Measurements from ENCODE around the gene SLC16A4. TPM values are rescaled to one million over a fixed set of nuclear protein-coding genes. Genes with fewer than 3 reads are reported as not detected.

SLC16A4 gene
- total and polyA plus RNA-seq, 2 experiments from 2014 or later: 15.6 to 28.1 TPM

GRCh38 chr1:110380672-110381283 is 10.0 kb downstream of the SLC16A4 start:
- H3K4me2 ChIP-seq (ENCODE audit: unreplicated experiment): no peak overlapping the region
- peaks cover 21% of the 10 kb centered on the region for H3F3A ChIP-seq (ENCODE audit: insufficient read depth)
- DNase-seq: peak; percentile 34
- H2AFZ ChIP-seq: no peak overlapping the region
- no peak overlapping the region for H3K9ac ChIP-seq
- no peaks in the 10 kb centered on the region for H3K27me3 ChIP-seq (replicated peaks; ENCODE audit: insufficient read depth)
- WGBS, 2 experiments (ENCODE audit: low coverage in 1 of 2, low lambda C conversion rate in 2 of 2, missing lambda C conversion rate in 2 of 2): 94 to 98% methylated on average over 10 of the region's 10 CpGs
- H3K27ac ChIP-seq: no peak overlapping the region
- TF ChIP-seq EZH2phosphoT487 (IDR thresholded peaks at IDR 0.05; ENCODE audit: insufficient read depth, low read depth) (no peak), EZH2 (IDR thresholded peaks at IDR 0.05; ENCODE audit: insufficient read depth, poor library complexity, severe bottlenecking) (no peak)
- peaks cover 5% of the 10 kb centered on the region; the same call in 1 of the 2 replicates for H3K79me2 ChIP-seq (ENCODE audit: insufficient read depth)
- H4K20me1 ChIP-seq (ENCODE audit: insufficient read depth): no peaks in the 10 kb centered on the region
- in situ Hi-C loops (cut with MboI): no loop called here
- no peak overlapping the region for H3K4me3 ChIP-seq
- H3K36me3 ChIP-seq (ENCODE audit: low read depth): peaks cover 9% of the 10 kb centered on the region; the same call in 1 of the 2 replicates
- no peaks in the 10 kb centered on the region for H3K9me2 ChIP-seq (ENCODE audit: insufficient read depth)
- H3K9me3 ChIP-seq (ENCODE audit: low read depth): no peaks in the 10 kb centered on the region
- peaks cover 12% of the 10 kb centered on the region for H3K4me1 ChIP-seq (ENCODE audit: insufficient read depth)

- peaks cover 3% of the 10 kb centered on the region for H3F3A ChIP-seq (ENCODE audit: insufficient read depth)
- no peaks in the 10 kb centered on the region for H3K9me2 ChIP-seq (ENCODE audit: insufficient read depth)
- peaks cover 8% of the 10 kb centered on the region for H3K4me1 ChIP-seq (ENCODE audit: insufficient read depth)
- in situ Hi-C loops (cut with MboI): no loop called here
- H3K27ac ChIP-seq: no peak overlapping the region
- H3K4me3 ChIP-seq: no peak overlapping the region
- H3K27me3 ChIP-seq (replicated peaks; ENCODE audit: insufficient read depth): no peaks in the 10 kb centered on the region
- DNase-seq: peak; percentile 45
- H3K36me3 ChIP-seq (ENCODE audit: low read depth): peaks cover 43% of the 10 kb centered on the region
- no peak overlapping the region for H3K9ac ChIP-seq
- 91% methylated on average over 1 of the region's 1 CpG for WGBS, 2 experiments (ENCODE audit: low coverage in 1 of 2, low lambda C conversion rate in 2 of 2, missing lambda C conversion rate in 2 of 2)
- H3K9me3 ChIP-seq (ENCODE audit: low read depth): no peaks in the 10 kb centered on the region
- H3K79me2 ChIP-seq (ENCODE audit: insufficient read depth): peaks cover 16% of the 10 kb centered on the region
- no peak overlapping the region for H2AFZ ChIP-seq
- no peak for TF ChIP-seq EZH2phosphoT487 (IDR thresholded peaks at IDR 0.05; ENCODE audit: insufficient read depth, low read depth)
- TF ChIP-seq EZH2 (IDR thresholded peaks at IDR 0.05; ENCODE audit: insufficient read depth, poor library complexity, severe bottlenecking): no peak
- H3K4me2 ChIP-seq (ENCODE audit: unreplicated experiment): no peak overlapping the region
- H4K20me1 ChIP-seq (ENCODE audit: insufficient read depth): no peaks in the 10 kb centered on the region
Measured at GRCh38 chr1:110375490-110375889, 15.3 kb downstream of the SLC16A4 start.

- WGBS, 2 experiments (ENCODE audit: low coverage in 1 of 2, low lambda C conversion rate in 2 of 2, missing lambda C conversion rate in 2 of 2): 0 to 5% methylated on average over 1 of the region's 1 CpG
- Histone ChIP-seq H2AFZ (no peak overlapping the region), H3K27ac (peak overlapping the region; percentile 36), H4K20me1 (ENCODE audit: insufficient read depth) (no peaks in the 10 kb centered on the region), H3K9me3 (ENCODE audit: low read depth) (no peaks in the 10 kb centered on the region), H3F3A (ENCODE audit: insufficient read depth) (peaks cover 16% of the 10 kb centered on the region), H3K4me3 (no peak overlapping the region), H3K27me3 (replicated peaks; ENCODE audit: insufficient read depth) (no peaks in the 10 kb centered on the region), H3K79me2 (ENCODE audit: insufficient read depth) (peaks cover 49% of the 10 kb centered on the region), H3K4me1 (ENCODE audit: insufficient read depth) (peaks cover 11% of the 10 kb centered on the region), H3K9ac (no peak overlapping the region), H3K36me3 (ENCODE audit: low read depth) (peaks cover 34% of the 10 kb centered on the region), H3K9me2 (ENCODE audit: insufficient read depth) (no peaks in the 10 kb centered on the region), H3K4me2 (ENCODE audit: unreplicated experiment) (peak overlapping the region; percentile 46)
- peak; percentile 91 for DNase-seq
- no peak for TF ChIP-seq EZH2phosphoT487 (IDR thresholded peaks at IDR 0.05; ENCODE audit: insufficient read depth, low read depth)
- TF ChIP-seq EZH2 (IDR thresholded peaks at IDR 0.05; ENCODE audit: insufficient read depth, poor library complexity, severe bottlenecking): no peak
- in situ Hi-C loops (cut with MboI): no loop called here
Measured at GRCh38 chr1:110370827-110371226, 20.0 kb downstream of the SLC16A4 start.

- no peak overlapping the region for H2AFZ ChIP-seq
- 98 to 100% methylated on average over 3 of the region's 3 CpGs for WGBS, 2 experiments (ENCODE audit: low coverage in 1 of 2, low lambda C conversion rate in 2 of 2, missing lambda C conversion rate in 2 of 2)
- peaks cover 79% of the 10 kb centered on the region for H3K79me2 ChIP-seq (ENCODE audit: insufficient read depth)
- H3K4me1 ChIP-seq (ENCODE audit: insufficient read depth): no peaks in the 10 kb centered on the region
- peaks cover 4% of the 10 kb centered on the region; the same call in 1 of the 2 replicates for H3F3A ChIP-seq (ENCODE audit: insufficient read depth)
- no peak overlapping the region for H3K9ac ChIP-seq
- H3K9me2 ChIP-seq (ENCODE audit: insufficient read depth): no peaks in the 10 kb centered on the region
- H3K9me3 ChIP-seq (ENCODE audit: low read depth): no peaks in the 10 kb centered on the region
- no peak overlapping the region for H3K27ac ChIP-seq
- peaks cover 8% of the 10 kb centered on the region; the same call in 1 of the 2 replicates for H3K36me3 ChIP-seq (ENCODE audit: low read depth)
- no peak for DNase-seq
- no peak overlapping the region for H3K4me3 ChIP-seq
- TF ChIP-seq EZH2 (IDR thresholded peaks at IDR 0.05; ENCODE audit: insufficient read depth, poor library complexity, severe bottlenecking): no peak
- TF ChIP-seq EZH2phosphoT487 (IDR thresholded peaks at IDR 0.05; ENCODE audit: insufficient read depth, low read depth): no peak
- H3K4me2 ChIP-seq (ENCODE audit: unreplicated experiment): no peak overlapping the region
- H3K27me3 ChIP-seq (replicated peaks; ENCODE audit: insufficient read depth): no peaks in the 10 kb centered on the region
- no peaks in the 10 kb centered on the region for H4K20me1 ChIP-seq (ENCODE audit: insufficient read depth)
- in situ Hi-C loops (cut with MboI): no loop called here
Measured at GRCh38 chr1:110364221-110364620, 26.6 kb downstream of the SLC16A4 start.
